ENCODE data around the gene FAM72D.
"Not testable (repeated sequence)": the region's sequence is repeated elsewhere in the genome, so short reads cannot be mapped to it uniquely, and the experiment has no call there.

Gene FAM72D

GRCh38 chr1:145095284-145096057 is at the start of gene FAM72D, which contains the start of gene SRGAP2B:
Gene FAM72D (plus strand): TSS chr1:145095974. CDS start chr1:145096848, 874 bp downstream.
Gene SRGAP2B (minus strand): TSS chr1:145095328. CDS start chr1:145092901, 2,427 bp downstream.
- DNase-seq = not testable (repeated sequence)

DNA sequence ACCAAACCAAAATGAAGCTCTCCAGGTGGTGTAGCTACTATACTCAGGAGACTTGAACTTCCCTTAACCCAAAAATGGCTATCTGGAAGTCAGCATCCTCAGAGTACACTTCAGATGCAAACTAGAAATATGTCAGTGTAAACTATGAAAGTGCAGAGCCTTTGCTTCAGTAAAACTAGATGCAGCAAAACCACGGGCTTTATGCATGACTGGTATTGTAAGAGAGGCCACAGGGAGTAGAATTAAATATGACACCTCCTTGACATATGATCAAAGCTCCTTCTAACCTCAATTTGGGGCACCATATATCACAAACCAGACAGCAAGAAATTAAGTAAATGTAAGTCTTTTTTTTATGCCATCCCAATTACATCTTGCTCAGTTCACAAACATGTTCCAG is 48.2 kb upstream of the FAM72D start:
- DNase-seq = not testable (repeated sequence)

DNA sequence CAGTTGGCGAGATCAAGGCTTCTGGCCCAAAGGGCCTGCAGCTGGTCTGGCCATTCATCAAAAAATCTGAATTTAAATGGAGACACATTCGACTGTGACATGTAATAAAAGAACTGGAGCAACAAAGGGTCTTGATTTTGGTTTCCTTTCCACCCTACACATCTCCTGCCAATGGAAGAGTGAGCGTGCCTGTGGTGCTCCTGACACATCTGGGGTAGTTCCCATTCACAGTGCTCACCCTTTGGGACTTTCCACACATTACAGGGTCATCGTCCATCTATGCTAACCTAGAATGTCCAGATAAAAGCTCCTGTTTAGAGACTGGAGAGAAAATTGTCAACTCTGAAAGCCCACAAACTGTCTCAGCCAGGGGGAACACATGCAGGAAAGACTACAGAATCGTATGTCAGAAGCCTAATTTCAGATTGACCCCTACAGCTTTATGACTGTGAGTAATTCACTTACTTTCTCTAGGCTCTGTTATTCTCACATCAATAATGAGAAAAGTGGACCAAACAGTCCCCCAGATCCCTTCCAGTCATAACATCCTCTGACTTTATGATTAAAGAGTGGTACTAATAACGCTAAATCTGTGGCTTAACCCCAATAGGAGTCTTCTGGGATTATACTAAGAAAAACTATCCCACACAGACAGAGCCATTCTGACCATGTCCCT is 47.5 kb upstream of the FAM72D start:
- DNase-seq = not testable (repeated sequence)

- DNase-seq = not testable (repeated sequence)
These were observed 43.6 kb upstream of the FAM72D start for GRCh38 chr1:145052019-145052776.

DNA sequence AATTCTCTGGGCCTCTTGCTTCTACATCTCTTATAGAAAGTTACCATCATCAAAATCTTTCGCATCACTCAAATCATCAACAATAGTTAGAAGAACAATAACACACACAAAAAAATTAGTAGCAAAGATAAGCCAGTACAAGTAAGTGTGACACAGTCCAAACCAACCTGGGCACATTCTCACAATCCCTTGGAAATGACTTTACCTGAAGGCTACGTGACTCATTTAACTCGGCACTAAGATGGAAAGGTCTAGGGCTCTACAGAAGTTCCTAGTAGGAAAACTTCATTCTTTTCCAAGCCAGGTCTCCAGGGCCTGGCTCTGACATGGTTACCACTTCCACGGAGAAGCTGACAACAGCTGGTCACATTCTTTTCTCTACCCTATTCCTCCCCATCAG is 42.3 kb upstream of the FAM72D start:
- not testable (repeated sequence) for DNase-seq

GRCh38 chr1:145055217-145055760 is 40.5 kb upstream of the FAM72D start:
- DNase-seq = not testable (repeated sequence)

DNA sequence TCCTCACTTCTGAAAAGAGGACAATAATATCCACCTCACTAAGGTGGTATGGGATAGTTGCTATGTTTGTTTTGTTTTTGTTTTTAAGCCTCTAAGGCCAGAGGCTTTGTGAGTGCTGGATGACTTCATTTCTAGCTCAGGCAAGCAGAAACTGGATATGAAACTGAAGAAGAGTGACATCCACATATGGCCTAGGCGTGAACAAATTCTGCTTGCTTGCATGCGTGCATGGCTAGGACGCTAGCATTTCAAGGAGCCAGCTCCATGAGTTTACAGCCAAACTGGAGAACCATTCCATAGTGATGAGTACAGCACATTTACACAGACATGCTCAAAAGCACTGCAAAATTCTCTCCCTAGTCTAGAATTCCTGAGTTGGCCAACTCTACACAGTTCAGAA is 37.6 kb upstream of the FAM72D start:
- not testable (repeated sequence) for DNase-seq

- DNase-seq = not testable (repeated sequence)
These were observed 32.5 kb upstream of the FAM72D start for GRCh38 chr1:145063285-145063684.

DNA sequence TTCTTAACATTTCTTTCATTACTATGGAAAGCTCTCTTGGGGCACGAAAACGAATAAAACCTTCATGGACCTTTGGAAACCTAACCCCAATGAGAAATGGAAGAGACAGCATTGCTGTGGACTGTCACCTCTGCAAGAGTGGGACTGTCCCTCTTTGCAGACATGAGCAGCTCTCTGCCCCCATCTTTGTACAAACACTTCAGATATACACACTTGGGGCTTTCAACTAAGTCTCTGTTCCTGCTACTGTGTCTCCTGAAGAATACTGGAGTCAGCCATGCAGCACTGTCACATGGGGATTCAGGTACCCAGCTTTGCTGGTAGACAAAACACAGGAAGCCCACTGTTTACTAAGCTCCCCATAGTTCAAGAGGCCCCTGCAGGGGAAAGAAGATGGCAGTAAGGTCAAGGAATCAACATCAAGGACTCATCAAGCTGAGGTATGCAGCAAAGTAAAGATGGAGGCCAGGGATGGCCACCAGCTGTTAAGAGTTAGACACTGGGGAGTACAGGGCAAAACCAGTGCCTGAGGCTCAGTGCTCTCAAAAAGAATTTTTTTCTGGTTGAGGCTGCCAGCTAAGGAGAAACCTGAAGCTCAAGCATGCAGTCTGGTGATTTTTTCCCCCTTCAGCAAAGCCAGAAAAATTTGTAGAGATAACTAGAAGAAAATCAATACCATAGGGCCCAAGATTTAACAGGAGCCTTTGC is 31.7 kb upstream of the FAM72D start:
- not testable (repeated sequence) for DNase-seq

DNA sequence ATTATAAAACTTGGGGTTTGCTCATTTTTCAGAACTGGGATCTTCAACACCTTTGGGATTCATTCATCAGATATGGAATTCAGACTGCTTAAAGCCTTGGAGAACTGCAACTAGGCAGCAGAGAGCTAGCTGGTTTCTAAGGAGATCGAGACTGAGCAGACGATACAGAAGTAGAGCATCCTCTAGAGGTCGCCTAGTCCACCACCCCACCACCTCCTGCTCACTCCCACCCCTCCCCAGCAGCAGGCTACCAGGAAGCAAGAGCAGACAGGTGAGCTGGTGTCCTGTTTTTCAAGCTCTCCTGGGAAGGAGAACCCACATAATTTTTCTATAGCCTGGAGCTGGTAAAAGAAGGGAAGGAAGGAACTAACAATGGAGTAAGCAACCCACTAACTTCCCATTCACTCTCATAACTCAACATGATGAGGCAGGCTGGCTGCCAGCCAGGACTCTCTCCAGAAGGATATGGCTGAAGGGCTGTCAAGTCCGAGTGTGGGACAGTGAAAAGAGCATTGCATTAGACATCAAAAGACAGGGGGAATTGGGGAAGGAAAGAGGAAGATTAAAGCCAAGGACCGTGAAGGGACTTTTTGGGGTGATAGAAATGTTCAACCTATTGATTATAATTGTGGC is 30.5 kb upstream of the FAM72D start:
- DNase-seq = not testable (repeated sequence)

DNA sequence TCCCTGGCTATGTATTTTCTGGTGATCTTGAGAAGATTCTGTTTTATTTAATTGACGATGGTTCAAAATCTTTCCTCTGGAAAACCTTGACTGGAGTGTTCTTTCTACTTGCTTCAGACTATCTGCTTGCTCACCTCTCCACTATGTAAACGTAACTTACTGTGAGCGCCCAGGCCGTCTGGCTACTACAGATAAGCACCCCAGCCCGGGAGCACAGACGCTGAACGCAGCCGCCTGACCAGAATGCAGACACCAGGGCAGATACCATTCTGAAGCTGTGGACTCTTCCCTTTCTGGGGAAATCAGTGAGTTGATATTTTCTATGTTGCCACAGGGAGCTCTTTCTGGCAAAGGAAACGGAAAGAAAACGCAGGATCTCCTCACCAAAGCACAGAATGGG is 29.3 kb upstream of the FAM72D start:
- DNase-seq = not testable (repeated sequence)

DNA sequence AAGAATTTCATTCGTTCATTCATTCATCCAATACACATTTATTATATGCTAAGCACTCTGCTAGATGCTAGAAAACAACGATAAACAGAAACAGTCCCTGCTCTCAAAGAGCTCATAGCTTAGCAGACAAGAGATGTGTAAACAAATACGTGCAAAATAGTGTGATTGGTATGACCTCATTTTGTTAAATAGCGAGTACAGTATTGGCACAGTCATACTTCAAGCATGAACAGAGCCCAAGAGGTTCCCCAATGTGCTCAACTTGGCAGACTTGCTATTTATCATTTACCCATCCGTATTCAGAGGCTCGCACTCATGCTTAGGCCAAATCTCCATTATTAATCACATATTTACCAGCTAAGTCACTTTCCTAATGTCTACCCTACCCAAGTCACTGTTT is 24.2 kb upstream of the FAM72D start:
- DNase-seq = not testable (repeated sequence)

DNA sequence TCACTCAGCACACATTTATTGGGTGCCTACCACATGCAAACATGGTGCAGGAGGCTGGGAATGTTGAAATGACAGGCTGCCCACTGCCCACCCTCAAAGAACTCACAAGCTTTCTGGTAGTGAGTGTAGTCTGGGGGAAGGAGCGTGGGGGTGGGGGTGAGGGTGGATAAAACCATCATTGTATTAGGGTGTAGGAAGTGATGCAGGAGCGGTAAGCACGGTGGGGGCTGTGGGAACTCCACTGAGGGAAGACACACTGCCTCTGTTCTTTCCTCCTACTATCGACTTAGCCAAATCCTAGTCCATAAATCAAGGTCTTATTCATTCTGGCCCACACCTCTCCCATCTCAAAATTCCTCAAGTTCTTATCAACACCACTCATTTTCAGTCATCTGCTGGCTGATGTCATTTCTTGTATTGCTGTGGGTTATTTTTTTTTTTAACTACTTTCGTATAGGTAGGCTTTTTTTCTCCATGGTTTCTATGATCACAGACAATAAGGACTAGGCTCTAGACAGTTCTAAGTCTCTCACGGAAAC is 21.7 kb upstream of the FAM72D start:
- DNase-seq = not testable (repeated sequence)

GRCh38 chr1:145076877-145077276 is 18.9 kb upstream of the FAM72D start:
- DNase-seq = not testable (repeated sequence)

DNA sequence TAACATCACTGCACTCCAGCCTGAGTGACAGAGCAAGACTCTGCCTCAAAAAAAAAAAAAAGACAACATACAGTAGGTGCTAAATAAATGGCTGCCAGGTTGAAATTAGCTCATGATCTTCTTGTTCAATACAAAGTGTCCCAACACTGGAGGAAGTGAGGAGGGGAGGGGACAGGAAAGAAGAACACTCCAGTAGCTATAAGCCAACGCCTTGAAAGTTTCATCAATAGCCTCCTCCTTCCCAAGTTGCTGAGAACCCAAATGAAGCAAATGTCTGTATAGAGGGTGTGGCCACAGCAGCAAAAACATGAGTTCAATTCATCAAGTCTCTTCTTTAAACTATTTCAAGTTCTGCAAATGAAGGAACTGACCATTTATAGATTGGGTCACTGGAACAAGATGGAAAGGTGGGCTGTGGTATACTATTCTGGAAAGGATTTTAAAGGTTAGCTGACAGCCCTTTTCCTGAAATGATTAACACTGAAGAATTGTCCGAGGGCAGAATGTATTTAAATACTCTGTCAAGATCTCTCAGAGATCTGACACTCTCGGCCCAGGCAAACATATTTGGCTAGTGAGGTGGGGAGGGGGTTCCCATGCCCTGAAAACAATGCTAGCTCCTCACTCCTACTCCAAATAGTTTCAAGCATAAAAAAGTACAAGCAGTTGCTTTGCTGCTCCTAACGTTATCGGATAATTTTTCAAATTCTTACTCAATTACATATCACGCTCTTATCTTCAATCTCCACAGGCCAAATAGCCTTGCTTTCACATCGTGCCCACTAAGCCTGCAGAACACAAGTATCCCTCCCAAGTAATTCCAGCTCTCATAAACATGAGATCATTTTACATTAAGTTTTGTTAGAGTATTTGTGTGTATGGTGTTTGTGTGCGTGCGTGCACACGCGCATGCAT is 17.6 kb upstream of the FAM72D start:
- not testable (repeated sequence) for DNase-seq

DNA sequence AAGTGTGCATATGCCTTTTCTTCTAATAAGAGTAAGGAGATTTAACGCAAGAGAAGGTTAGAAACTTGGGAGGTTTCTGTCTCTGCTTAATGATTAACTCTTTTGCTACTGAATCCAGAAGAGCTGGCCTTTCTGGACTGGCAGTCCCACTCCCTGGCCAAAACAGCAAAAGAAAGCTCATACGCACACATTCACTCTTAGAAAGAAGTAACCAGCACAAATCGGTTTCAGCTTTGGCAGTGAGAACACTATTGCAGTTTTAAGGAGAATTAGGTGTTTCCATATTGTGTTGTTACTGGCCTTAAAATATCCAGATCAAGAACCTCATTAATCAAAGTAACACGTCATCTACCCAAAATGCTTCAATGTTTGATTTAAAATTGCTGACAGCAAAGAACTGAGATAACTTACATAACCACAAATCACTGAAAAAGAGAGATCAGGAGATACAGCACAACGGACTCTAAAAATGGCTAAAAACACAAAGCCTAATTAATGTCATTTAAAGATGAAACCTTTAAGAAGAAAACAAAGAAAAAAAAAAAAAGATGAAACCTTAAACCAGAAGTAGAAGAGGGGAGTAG is 16.9 kb upstream of the FAM72D start:
- DNase-seq = not testable (repeated sequence)

DNA sequence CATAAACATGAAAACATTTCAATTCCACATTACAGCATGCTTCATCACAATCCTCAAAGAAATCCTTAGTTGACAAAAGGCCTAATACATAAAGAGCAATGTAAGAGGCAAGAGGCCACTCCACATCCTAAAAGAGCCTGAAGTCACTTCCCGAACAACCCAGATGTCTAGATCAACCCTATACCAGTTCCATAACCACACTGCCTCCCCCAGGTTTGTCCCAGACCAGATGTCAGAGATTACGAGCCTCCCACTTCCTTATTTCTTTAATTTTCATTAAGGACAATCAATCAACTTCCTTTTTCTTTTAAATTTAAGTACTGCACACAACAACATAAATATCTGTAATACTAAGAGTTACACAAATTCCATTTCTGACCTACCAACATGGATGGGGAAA is 16.0 kb upstream of the FAM72D start:
- DNase-seq = not testable (repeated sequence)

DNA sequence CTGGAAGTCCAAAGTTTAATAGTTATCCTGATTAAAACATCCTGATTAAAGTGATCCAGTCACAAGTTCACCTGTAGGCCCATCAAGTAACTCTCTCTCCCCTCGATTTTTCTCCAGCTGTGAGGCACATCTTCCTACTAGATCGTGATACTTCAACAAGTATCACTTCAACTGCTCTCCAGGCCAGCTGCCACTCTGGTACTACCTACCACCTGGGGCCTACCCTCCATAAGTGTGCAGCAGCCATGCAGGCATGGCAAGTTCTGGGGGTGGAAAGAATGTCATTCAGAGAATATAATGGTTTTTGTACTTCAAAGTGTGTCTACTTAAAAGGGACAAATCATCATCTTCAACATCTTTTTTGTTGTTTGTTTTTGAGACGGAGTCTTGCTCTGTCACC is 15.6 kb upstream of the FAM72D start:
- DNase-seq = not testable (repeated sequence)

DNA sequence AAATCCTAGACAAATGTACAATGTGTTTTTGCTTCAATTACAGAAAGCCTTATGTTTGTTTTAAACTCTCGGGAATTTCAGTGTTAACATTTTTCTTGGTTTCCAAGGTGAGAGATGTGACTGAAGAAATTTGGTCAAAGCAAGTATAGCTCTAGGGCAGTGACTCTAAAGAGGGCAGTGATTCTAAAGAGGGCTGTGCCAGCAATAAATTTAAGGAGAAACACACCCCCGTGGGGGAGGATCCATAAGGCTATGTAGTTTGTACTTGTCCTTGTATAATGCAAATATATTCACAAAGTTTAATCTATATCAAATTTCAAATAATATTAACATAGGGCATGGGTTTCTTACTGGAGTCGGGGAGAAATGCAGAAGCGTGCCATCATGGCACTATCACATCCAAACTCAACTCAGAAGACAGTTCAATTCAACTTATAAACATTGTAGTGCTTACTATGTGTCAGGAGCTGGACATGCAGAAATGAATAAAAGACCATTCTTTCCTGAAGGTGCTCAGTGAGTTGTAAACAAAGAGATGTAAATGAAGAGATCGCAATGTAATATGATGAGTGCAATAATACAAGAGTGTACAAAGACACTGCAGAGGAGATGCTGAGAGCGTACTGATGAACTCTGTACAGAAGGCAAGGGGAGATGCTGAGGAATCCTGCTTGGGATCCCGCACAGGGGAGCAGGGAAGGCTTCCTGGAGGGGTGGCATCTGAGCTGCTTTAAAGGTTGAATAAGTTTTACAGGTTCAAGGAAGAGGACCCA is 13.1 kb upstream of the FAM72D start:
- DNase-seq = not testable (repeated sequence)

Measured in NCI-H2081 treated with DMSO at 0.1 percent for 48 hours (cell line).